ENCODE results near the gene ATP6V1F.

DNA sequence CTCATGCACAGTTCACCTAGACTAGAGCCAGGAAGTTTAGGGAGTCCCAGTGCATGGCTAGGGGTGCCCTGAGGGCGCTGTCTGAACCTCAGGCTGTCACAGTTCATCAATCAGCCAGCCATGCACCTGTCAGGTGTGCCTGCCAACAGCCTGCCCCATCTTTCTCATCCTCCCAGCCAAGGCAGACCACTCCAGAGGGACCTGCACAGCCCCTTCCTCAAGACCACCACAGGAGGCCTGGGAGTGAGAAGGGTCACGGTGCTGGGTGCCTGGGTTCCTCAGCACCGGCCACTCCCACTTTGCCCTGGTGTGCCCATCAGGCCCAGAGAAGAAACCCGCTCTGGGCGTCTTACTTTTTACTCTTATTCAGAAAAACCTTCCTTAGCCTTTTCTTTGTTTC, 8.4 kb downstream of the ATP6V1F start:
- TF ChIP-seq EZH2phosphoT487 (IDR thresholded peaks at IDR 0.05; ENCODE audit: borderline replicate concordance) (no peak), POLR2A (IDR thresholded peaks at IDR 0.05; ENCODE audit: borderline replicate concordance, extremely low read depth, insufficient read depth, insufficient read length) (no peak), EGR1 (IDR thresholded peaks at IDR 0.05; ENCODE audit: low read depth) (no peak), SP1 (IDR thresholded peaks at IDR 0.05; ENCODE audit: low read depth) (no peak), YY1 (IDR thresholded peaks at IDR 0.05; ENCODE audit: extremely low read depth, insufficient replicate concordance, low read depth, low read length) (no peak), EZH2 (IDR thresholded peaks at IDR 0.05) (no peak), POLR2AphosphoS5 (IDR thresholded peaks at IDR 0.05; ENCODE audit: low read depth, low read length) (no peak), TCF7L2 (IDR thresholded peaks at IDR 0.05; ENCODE audit: borderline replicate concordance, extremely low read depth, insufficient read depth, insufficient read length) (no peak), ZNF274 (IDR thresholded peaks at IDR 0.05; ENCODE audit: low read depth, low read length) (no peak), CEBPB (IDR thresholded peaks at IDR 0.05; ENCODE audit: low read depth) (no peak), SIN3A (IDR thresholded peaks at IDR 0.05; ENCODE audit: low read depth) (no peak), SRF (IDR thresholded peaks at IDR 0.05; ENCODE audit: low read depth) (no peak)
- TF ChIP-seq, protein P1, sequence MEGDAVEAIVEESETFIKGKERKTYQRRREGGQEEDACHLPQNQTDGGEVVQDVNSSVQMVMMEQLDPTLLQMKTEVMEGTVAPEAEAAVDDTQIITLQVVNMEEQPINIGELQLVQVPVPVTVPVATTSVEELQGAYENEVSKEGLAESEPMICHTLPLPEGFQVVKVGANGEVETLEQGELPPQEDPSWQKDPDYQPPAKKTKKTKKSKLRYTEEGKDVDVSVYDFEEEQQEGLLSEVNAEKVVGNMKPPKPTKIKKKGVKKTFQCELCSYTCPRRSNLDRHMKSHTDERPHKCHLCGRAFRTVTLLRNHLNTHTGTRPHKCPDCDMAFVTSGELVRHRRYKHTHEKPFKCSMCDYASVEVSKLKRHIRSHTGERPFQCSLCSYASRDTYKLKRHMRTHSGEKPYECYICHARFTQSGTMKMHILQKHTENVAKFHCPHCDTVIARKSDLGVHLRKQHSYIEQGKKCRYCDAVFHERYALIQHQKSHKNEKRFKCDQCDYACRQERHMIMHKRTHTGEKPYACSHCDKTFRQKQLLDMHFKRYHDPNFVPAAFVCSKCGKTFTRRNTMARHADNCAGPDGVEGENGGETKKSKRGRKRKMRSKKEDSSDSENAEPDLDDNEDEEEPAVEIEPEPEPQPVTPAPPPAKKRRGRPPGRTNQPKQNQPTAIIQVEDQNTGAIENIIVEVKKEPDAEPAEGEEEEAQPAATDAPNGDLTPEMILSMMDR (IDR thresholded peaks at IDR 0.05 in 2 of 3, conservative IDR thresholded peaks at IDR 0.05 in 1 of 3; ENCODE audit: borderline replicate concordance in 1 of 3, insufficient read depth in 1 of 3, low read depth in 2 of 3, low read length in 2 of 3), result no peak
